ENCODE data around the gene MED13L.

DNA sequence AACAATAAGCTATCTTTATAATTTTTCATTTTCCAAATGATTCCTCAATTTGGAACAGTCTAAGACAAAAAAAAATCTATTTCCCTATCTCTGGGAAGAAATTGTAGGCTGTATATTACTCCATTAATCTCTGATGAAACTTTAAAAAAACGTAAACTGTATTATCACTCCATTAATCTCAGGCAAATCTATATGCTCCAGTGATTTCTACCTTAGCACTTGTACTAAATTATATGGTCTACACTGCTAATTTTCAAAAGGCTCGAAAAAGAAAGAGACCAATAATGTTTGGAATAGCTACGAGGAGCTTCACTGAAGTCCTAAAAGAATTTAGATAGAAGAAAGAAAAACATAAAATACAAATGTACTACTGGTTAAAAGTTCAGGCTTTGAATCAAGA is 19.7 kb downstream of the MED13L start:
- TF ChIP-seq CTCF (conservative IDR thresholded peaks at IDR 0.05; ENCODE audit: low read depth, low read length), result no peak
- TF ChIP-seq EZH2 (IDR thresholded peaks at IDR 0.05; ENCODE audit: borderline replicate concordance, low read depth, low read length, poor library complexity, severe bottlenecking), result no peak

All from A673 (cell line).